OCI-LY3 (cell line): Measurements from ENCODE around the gene PML.

Source experiments
- CTCF ChIP-seq: fragments of 200-600, 300-600 bp; sonication (generic); IDR thresholded peaks from 2 replicates; pipeline ENCODE4 v1.5.1; 2014; ENCODE audit warnings: antibody characterized with exemption, low read length, low read depth
- EZH2phosphoT487 ChIP-seq: fragments of 200-600 bp; shearing (Covaris generic); IDR thresholded peaks from 2 replicates; pipeline ENCODE4 v1.6.1; 2018; ENCODE audit warnings: antibody characterized with exemption, mixed run types, low read depth

- TF ChIP-seq CTCF (no peak), EZH2phosphoT487 (no peak)
Observed at GRCh38 chr15:73956743-73957135, 37.8 kb upstream of the PML start.
